ENCODE data around the gene KDM2B. TPM values are rescaled to one million over a fixed set of nuclear protein-coding genes. Genes with fewer than 3 reads are reported as not detected.

Gene KDM2B
- total and polyA plus RNA-seq, 2 donors from 2014 or later = 6.2 to 19.7 TPM

- FAIRE-seq = no peak
- intact Hi-C loops (cut with DNase I) = loop anchor here (10.0 kb wide), 1 partner anchor 107 kb away; no protein-coding TSS in a partner anchor
- H3K9ac ChIP-seq (ENCODE audit: low read length in 3 of 3) = no peak overlapping the region
- peaks cover 2 to 14% (median 7%) of the 10 kb centered on the region in 3 donors for H3K36me3 ChIP-seq (ENCODE audit: control insufficient read depth in 2 of 3, insufficient read depth in 3 of 3, low read length in 3 of 3)
- no peak for DNase-seq
- H3K27ac ChIP-seq (ENCODE audit: low read depth in 2 of 2, low read length in 2 of 2) = no peak overlapping the region
- H3K4me3 ChIP-seq (ENCODE audit: low read length in 3 of 3) = no peak overlapping the region
- H3K4me1 ChIP-seq (ENCODE audit: control insufficient read depth in 2 of 3, insufficient read depth in 2 of 3, low read depth in 1 of 3, low read length in 3 of 3) = no peaks in the 10 kb centered on the region
- no peaks in the 10 kb centered on the region for H3K9me3 ChIP-seq (ENCODE audit: control insufficient read depth in 2 of 3, insufficient read depth in 1 of 3, low read length in 3 of 3)
- TF ChIP-seq, protein P1, sequence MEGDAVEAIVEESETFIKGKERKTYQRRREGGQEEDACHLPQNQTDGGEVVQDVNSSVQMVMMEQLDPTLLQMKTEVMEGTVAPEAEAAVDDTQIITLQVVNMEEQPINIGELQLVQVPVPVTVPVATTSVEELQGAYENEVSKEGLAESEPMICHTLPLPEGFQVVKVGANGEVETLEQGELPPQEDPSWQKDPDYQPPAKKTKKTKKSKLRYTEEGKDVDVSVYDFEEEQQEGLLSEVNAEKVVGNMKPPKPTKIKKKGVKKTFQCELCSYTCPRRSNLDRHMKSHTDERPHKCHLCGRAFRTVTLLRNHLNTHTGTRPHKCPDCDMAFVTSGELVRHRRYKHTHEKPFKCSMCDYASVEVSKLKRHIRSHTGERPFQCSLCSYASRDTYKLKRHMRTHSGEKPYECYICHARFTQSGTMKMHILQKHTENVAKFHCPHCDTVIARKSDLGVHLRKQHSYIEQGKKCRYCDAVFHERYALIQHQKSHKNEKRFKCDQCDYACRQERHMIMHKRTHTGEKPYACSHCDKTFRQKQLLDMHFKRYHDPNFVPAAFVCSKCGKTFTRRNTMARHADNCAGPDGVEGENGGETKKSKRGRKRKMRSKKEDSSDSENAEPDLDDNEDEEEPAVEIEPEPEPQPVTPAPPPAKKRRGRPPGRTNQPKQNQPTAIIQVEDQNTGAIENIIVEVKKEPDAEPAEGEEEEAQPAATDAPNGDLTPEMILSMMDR (IDR thresholded peaks at IDR 0.05; ENCODE audit: borderline replicate concordance, extremely low read depth, insufficient read depth) = no peak
- no peaks in the 10 kb centered on the region for H3K27me3 ChIP-seq (ENCODE audit: control insufficient read depth, insufficient read depth, low read length)
These were observed 139.3 kb downstream of the KDM2B start for GRCh38 chr12:121441555-121441954.

- FAIRE-seq (no peak), DNase-seq (no peak)
- H3K4me3 ChIP-seq (ENCODE audit: low read length in 3 of 3) = no peak overlapping the region
- H3K4me1 ChIP-seq (ENCODE audit: control insufficient read depth in 2 of 3, insufficient read depth in 2 of 3, low read depth in 1 of 3, low read length in 3 of 3) = no peaks in the 10 kb centered on the region
- no peak overlapping the region for H3K9ac ChIP-seq (ENCODE audit: low read length in 3 of 3)
- TF ChIP-seq, protein P1 (IDR thresholded peaks at IDR 0.05; ENCODE audit: borderline replicate concordance, extremely low read depth, insufficient read depth) = no peak
- H3K9me3 ChIP-seq (ENCODE audit: control insufficient read depth in 2 of 3, insufficient read depth in 1 of 3, low read length in 3 of 3) = no peaks in the 10 kb centered on the region
- peaks cover 2 to 15% (median 7%) of the 10 kb centered on the region in 3 donors for H3K36me3 ChIP-seq (ENCODE audit: control insufficient read depth in 2 of 3, insufficient read depth in 3 of 3, low read length in 3 of 3)
- intact Hi-C loops (cut with DNase I) = loop anchor here (10.0 kb wide), 1 partner anchor 106 kb away; no protein-coding TSS in a partner anchor
- no peak overlapping the region for H3K27ac ChIP-seq (ENCODE audit: low read depth in 2 of 2, low read length in 2 of 2)
- no peaks in the 10 kb centered on the region for H3K27me3 ChIP-seq (ENCODE audit: control insufficient read depth, insufficient read depth, low read length)
These were observed 140.1 kb downstream of the KDM2B start for GRCh38 chr12:121440768-121441167.

DNA sequence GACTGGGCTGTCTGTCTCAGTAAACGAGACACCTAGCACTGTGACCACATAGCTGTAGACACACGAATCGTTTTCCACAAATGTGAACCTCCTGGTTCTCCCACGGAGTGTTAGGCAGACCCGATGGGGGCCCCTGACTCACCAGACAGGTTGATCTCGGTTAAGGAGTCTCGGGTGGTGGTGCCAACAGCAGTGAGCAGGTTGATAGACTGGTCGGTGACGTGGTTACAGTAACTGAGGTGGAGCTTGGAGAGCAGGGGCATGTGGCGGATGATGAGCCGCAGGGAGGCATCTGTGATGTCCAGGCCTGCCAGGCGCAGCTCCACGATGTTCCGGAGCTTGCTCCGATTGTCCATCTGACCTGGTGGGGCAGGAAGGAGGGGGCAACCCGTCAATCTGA is 141.1 kb downstream of the KDM2B start:
- DNase-seq (no peak), FAIRE-seq (no peak)
- Histone ChIP-seq H3K9me3 (ENCODE audit: control insufficient read depth in 2 of 3, insufficient read depth in 1 of 3, low read length in 3 of 3) (no peaks in the 10 kb centered on the region), H3K27ac (ENCODE audit: low read depth in 2 of 2, low read length in 2 of 2) (no peak overlapping the region), H3K4me3 (ENCODE audit: low read length in 3 of 3) (no peak overlapping the region), H3K36me3 (ENCODE audit: control insufficient read depth in 2 of 3, insufficient read depth in 3 of 3, low read length in 3 of 3) (peaks cover 2 to 19% (median 7%) of the 10 kb centered on the region in 3 donors), H3K27me3 (ENCODE audit: control insufficient read depth, insufficient read depth, low read length) (no peaks in the 10 kb centered on the region), H3K9ac (ENCODE audit: low read length in 3 of 3) (no peak overlapping the region), H3K4me1 (ENCODE audit: control insufficient read depth in 2 of 3, insufficient read depth in 2 of 3, low read depth in 1 of 3, low read length in 3 of 3) (no peaks in the 10 kb centered on the region)
- TF ChIP-seq, protein P1 (IDR thresholded peaks at IDR 0.05; ENCODE audit: borderline replicate concordance, extremely low read depth, insufficient read depth) = no peak
- intact Hi-C loops (cut with DNase I) = loop anchor here (10.0 kb wide), 1 partner anchor 105 kb away; no protein-coding TSS in a partner anchor

DNA sequence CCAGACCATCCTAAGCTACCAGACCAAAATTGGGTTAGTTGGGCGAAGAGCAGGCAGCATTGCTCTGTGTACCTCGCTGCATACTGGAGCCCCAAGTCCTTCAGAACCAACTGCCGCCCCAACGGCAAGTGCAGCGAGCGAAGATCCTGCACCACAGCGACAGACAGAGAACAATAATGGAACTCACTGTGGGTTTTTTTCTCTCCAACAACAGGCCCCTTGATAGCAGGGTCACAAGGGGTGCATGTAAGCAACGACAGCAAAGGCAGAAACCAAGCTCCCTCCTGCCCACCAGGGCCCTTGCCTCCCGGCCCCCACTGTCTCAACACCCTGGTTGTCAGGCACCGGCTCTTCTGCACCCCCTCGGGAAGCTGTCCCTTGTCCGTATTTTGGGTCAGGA is 141.9 kb downstream of the KDM2B start:
- Histone ChIP-seq H3K9ac (ENCODE audit: low read length in 3 of 3) (no peak overlapping the region), H3K4me3 (ENCODE audit: low read length in 3 of 3) (no peak overlapping the region), H3K36me3 (ENCODE audit: control insufficient read depth in 2 of 3, insufficient read depth in 3 of 3, low read length in 3 of 3) (peaks cover 2 to 19% (median 7%) of the 10 kb centered on the region in 3 donors), H3K27ac (ENCODE audit: low read depth in 2 of 2, low read length in 2 of 2) (no peak overlapping the region), H3K4me1 (ENCODE audit: control insufficient read depth in 2 of 3, insufficient read depth in 2 of 3, low read depth in 1 of 3, low read length in 3 of 3) (no peaks in the 10 kb centered on the region), H3K9me3 (ENCODE audit: control insufficient read depth in 2 of 3, insufficient read depth in 1 of 3, low read length in 3 of 3) (no peaks in the 10 kb centered on the region), H3K27me3 (ENCODE audit: control insufficient read depth, insufficient read depth, low read length) (no peaks in the 10 kb centered on the region)
- FAIRE-seq = no peak
- TF ChIP-seq, protein P1 (IDR thresholded peaks at IDR 0.05; ENCODE audit: borderline replicate concordance, extremely low read depth, insufficient read depth) = no peak
- intact Hi-C loops (cut with DNase I) = no loop called here
- no peak for DNase-seq

All from kidney (tissue), 14 donors.